Measurements from ENCODE around the gene FATE1.

The FATE1 gene

DNA sequence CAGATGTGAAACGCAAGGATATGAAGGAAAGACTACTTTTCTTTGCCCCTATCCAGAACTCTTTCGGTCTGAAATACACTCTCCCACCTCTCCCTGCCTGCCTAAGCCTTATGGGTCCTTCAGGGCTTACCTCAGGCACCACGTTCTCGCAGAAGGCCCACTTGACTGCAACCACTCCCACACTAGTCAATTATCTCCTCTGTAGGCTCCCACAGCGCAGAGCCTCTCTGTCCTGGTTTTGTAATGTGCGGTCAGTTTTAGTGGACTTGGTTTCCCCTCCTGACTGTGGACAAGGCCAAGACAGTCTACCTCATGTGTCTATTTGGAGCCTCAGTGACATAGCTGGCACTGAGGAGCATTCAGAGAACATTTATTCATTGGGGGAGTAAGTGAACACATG is 29.8 kb downstream of the FATE1 start:
- peak; percentile 24 for DNase-seq

DNA sequence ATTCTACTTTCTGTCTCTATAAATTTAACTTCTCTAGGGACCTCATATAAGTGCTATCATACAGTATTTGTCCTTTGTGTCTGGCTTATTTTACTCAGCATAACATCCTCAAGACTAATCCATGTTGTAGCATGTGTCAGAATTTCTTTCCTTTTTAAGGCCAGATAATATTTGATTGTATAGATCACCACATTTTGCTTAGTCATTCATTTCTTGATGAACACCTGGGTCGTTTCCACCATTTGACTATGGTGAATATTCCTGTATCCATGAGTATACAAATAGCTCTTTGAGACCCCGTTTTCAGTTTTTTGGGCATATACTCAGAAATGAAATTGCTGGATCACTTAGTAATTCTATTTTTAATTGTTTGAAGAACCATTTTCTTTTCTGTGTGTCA is 30.7 kb downstream of the FATE1 start:
- no peak for DNase-seq

DNA sequence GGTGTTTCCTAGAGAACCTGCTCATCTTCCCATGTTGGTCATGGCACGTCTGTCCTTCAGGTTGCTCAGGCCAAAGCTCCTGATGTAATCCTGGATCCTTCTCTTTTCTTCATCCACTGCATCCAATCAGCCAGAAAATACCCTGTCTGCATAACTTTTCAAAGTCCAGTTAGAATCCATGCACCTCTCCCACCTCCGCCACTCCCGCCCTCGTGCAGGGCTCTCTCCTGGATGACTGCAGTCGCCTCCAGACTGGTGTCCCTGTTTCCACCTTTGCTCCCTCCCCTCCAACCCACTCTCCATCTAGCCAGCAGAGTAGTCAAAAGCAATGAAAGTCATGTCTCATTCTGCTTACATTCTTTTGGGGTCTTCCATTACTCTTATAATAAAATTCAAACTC is 34.7 kb downstream of the FATE1 start:
- peak; percentile 17 for DNase-seq

DNA sequence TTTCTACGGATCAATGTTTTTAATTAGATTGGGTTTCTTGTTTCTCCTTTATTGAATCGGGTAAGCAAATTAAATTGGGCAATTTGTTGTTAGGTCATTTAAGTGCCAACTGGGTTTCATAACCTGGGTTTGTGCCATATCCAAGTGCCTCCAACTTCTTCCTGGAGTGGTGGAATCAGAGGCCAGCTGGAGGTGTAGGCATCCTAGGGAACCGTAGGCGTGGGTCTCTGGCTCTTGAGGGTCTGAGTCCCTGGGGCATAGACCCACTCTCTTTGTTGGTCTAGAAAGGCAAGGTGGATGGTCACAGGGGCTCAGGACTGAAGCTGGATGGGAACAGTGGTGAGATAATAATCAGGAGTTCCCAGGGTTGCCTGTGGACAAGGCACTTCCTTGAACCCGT is 37.0 kb downstream of the FATE1 start:
- no peak for DNase-seq

DNA sequence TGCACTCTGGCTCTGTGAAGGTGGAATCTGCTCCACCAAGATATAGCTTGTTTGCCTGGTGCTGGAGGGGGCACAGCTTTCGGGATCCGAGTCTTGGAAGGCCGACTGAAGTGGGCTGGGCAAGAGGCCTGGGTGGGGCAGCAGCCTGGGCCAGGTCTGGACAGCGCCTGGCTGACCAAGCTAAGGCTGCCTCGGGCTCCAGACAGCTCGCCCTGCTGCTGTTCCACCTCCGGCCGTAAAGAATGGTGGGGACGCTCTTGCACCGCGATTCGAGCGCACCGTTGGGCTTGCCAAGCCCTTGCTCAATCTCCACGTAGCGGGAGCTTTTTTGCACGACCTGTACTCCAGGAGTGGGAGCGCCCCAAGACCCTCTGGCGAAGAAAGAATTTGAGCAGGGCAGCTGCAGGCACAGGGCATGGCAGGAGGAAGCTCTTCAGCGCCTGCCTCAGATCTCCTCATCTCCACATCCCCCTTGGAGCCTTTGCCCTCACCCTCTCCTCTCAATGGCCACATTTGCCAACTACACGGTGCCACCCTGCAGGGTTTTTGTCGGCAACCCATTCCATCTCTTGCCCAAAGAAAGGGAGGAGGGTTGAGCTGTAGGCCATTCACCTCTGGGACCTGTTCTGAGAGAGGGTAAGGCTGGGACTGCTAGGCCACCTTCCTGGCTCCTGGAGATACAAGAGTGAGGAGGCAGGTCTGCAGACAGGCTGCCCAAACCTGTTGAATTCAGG is 37.6 kb downstream of the FATE1 start:
- no peak for DNase-seq

DNA sequence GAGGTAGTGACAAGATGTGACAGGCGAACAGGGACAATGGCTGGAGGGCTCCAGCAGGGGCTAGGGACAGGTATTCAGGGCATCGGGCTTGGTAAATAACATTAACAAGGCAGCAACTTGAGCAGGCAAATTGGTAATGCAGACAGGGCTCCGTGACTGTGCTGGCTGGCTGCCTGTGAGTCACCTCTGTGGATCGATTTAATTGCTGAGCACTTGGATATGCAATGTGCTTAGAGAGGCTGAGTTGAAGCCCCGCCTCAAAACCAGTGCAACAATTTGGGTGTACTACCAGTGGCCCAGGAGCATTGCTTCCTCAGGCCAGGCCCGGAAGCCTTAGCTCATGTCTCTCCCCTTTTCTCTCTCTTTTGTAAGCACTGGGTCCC is 38.2 kb downstream of the FATE1 start:
- DNase-seq: no peak

DNA sequence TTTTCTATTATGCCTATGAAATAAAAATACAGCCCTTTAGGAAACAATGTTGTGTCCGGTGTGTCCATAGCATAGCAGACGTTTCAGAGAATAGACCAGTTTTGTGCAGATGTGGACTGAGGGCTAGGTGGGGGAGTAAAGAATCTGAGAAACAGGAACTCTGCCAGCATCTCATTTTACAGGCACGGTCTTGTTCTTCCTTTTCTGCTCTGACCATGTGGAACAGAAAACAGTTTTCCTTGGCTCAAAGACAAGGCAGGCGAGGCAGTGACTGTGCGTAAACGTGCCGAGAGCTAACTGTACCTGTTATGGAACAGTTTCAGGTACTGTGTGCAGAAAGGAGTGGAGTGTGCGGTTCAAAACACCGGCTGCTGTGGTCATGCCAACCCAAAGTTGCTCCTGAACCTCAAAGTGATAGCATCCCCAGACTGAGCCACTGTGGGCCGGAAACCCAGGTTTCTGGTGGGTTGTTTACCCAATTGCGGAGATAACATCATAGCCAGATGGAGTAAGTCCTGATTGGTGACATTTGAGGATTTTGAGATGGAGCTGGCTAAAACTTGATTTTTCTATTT is 38.9 kb downstream of the FATE1 start:
- DNase-seq: no peak

DNA sequence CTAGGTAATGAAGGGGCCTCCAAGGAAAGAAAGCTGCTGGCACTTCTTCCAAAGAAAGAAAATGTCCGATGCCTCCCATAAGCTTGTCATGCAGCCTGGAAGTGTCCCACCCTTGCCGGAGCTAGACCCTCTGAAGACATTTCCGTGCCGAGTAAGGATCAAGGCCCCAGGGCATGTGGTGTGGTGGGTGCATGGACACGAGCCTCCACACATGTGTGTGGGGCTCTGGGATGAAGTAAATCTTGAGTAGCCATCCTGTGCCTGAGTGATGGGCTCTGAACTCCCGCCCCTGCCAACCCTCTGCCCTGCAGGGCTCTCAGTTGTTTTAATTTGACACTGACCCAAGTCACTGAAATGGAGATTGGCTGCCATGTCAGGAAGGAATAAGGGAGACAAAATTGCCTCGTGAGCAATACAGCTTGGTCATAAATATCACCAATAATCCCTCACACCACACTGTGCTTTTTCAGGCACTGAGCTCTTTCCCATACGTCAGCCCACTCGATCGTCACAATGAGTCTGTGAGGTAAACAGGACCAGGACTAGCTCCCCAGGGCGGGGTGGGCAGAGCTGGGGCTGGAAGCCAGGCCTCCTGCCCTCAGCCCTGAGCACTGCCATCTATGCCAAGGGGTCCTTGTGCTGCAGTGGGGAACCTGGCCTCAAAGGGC is 43.3 kb downstream of the FATE1 start:
- no peak for DNase-seq

DNA sequence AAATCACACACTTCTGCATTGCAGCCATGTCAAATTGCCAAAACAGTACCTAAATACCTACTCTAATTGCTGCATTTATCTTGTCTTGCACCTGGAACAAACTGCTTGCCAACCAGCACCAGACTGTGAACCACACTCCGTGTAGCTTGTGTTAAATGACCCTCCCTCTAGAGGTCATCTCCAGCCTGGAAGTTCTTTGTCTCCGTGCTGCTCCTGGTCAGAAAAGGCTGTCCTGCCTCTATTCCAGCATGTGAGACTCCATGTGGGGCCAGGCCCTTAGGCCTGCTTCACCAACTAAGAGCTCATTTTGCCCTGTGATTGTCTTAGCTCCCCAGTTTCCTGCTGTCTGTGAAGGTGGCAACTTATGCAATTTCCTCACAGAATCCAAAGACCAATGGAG is 47.0 kb downstream of the FATE1 start:
- DNase-seq: no peak

DNA sequence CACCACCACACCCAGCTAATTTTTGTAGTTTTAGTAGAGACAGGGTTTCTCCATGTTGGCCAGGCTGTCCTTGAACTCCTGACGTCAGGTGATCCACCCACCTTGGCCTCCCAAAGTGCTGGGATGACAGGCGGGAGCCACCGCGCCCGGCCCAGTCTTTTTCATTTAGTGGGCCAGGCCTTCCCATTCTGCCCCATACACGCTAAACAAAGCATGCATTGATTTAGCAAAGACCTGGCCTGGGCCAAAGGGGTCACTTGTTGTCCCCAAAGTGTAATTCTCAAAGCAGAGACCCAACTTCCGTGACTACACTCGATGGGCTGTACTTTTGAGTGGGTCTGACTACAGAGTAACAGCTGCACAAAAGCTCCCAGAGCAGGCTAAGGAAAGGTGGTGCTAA is 47.9 kb downstream of the FATE1 start:
- no peak for DNase-seq

DNA sequence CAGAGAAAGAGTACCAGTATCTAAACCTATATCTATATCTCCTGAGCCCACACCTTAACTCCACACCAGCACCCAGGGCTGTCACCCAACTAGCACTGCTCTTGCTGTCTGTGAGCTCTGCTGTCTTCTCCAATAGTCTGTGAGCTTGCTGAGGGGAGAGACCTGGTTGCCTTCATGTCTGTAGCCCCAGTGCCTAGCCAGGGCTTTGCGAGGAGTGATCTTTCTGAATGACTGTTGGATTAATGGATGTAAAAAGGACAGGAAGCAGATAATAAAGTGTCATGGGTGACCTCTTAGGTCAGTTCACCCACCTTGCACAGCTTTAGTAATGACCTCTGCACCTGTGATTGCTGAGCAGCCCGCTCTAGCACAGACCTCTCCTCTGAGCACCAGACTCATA is 49.2 kb downstream of the FATE1 start:
- no peak for DNase-seq

DNA sequence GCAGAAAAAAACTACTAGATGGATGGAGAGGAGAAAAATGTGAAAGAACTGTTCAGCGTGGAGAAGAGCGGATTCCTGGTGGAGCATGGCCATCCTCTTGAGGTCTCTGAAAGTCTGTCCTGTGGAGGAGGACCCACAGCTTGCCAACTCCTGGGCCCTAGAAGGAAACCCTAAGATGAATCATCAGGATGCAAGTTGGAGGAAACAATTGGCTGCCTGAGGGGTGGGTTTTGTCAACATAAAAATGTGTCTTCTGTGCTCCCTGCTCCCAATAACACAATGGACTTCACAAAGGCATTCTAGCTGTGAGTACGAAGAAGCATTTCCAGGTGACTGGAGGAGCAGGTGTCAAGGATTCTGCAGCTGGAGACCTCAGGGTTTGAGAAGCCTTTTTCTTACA is 55.9 kb downstream of the FATE1 start:
- no peak for DNase-seq

All from activated CD8-positive, alpha-beta memory T cell treated with anti-CD3 and anti-CD28 coated beads for 24 hours (primary cell).